NOMO-1 (cell line): ENCODE data around the gene KAZN.
A peak's percentile ranks its signal among the peaks of the same experiment; 100 is the strongest.
"Not testable (repeated sequence)": the region's sequence is repeated elsewhere in the genome, so short reads cannot be mapped to it uniquely, and the experiment has no call there.

Experiments
- DNase-seq, 2 experiments: peaks; one replicate each; lab custom pipeline; 2025; ENCODE audit not compliant: unreplicated experiment in 2 of 2; lab: John Stamatoyannopoulos, UW

The KAZN gene

GRCh38 chr1:15039017-15039648 lies 440.6 kb downstream of the KAZN start:
- DNase-seq: no peak

- no peak for DNase-seq
These were observed 441.4 kb downstream of the KAZN start for GRCh38 chr1:15039901-15040300.

- not testable (repeated sequence) for DNase-seq
These were observed 442.2 kb downstream of the KAZN start for GRCh38 chr1:15040685-15041084.

DNA sequence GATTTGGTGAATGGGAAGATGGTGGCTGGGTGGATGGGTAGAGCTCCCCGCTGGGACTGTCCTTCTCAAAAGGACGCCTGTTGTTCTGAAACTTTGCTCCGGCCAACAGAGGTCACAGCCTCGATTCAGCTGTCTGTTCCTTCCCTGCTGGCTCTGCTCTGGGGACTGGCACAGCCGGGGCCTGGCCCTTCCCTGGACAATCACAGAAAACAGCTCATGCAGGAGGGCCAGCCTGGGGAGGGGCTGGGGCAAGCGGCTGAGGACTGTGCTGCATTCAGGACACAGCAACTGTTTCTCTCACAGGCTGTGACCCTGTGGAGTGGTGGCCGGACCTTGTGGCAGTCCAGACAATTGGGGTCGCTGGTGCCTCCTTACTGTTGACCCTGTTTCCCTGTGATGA lies 444.4 kb downstream of the KAZN start:
- no peak for DNase-seq

DNA sequence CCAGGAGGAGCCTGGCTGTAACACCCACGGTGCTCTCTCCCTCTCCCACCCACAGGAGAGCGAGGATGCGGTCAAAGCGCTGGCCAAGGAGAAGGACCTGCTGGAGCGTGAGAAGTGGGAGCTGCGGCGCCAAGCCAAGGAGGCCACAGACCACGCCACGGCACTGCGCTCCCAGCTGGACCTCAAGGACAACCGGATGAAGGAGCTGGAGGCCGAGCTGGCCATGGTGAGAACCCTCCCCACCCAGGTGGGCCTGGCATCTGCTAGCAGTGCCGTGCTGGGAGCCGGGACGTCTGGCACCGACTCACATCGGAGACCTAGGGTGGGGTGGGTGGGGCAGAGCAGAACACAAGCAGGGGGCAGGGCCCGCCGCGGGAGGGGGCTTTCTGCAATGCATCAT lies 445.4 kb downstream of the KAZN start:
- no peak for DNase-seq

DNA sequence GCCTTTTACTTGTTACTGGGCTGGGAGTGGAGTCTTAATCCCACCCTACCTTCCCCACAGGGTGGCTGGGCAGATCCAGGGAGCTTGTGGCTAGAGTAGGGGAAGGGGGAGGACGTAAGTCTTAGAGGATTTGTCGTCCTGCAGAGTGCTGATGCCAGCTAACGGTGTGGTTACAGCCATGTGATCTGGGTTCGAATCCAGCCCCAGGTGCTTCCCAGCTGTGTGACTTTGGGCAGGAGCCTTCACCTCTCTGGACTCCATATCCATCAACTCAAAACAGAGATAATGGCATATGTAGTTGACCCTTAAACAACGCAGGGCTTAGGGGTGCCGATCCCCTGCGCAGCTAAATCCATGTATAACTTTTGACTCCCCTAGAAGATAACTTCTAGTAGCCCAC lies 446.6 kb downstream of the KAZN start:
- no peak for DNase-seq

DNA sequence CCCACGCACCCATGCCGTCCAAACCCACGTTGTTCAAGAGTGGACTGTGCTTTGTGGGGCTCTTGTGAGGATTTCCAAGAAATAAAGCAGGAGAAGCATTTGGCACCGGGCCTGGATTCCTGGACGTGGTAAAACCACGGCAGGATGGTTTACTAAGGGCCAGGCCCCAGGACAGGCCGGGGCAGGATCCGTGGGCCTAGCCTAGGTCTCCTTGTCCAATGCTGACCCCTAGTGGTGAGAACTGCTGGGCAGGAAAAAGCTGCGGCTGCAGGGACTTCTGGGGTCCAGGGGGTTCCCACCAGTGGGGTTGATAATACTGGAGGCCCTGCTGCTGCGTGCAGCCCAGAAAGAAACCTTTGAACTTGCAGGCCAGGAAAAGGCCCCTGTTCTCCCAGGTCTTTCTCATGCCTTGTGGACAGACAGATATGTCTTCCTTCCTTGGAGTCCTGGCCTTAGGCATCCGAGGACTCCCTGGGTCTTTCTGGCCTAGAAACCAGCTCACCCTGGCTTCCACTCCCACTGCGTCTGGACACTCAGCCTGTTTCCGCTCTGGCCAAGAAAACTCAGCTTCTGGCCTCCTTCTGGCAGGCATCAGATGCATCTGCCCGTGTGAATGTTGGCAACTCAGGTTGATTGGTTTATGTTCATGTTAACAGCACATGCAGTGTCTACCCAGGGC lies 448.1 kb downstream of the KAZN start:
- DNase-seq: peak in 1 of 2 experiments; percentile 25

GRCh38 chr1:15047237-15047636 lies 448.8 kb downstream of the KAZN start:
- no peak for DNase-seq

- DNase-seq: no peak
These were observed 450.0 kb downstream of the KAZN start for GRCh38 chr1:15048437-15048980.

DNA sequence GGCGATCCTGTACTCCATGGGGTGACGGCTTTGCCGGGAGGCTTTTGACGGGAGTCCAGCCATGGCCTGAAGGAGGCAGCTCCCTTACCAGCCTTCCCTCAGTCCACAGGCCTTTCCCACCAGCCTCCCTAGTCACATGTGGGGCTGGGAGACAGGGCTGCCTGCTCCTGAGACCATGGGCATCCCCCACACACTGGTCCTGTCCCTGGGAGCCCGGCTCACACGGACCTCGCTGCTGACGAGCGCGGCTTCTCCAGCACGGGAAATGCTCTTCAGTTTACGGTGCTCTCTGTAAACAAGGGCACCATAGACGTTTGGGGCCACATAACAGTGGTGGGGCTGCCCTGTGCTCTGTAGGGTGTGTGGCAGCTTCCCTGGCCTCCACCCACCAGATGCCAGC lies 450.6 kb downstream of the KAZN start:
- no peak for DNase-seq

GRCh38 chr1:15051882-15052528 lies 453.5 kb downstream of the KAZN start:
- no peak for DNase-seq

GRCh38 chr1:15053153-15053552 lies 454.7 kb downstream of the KAZN start:
- DNase-seq: no peak

DNA sequence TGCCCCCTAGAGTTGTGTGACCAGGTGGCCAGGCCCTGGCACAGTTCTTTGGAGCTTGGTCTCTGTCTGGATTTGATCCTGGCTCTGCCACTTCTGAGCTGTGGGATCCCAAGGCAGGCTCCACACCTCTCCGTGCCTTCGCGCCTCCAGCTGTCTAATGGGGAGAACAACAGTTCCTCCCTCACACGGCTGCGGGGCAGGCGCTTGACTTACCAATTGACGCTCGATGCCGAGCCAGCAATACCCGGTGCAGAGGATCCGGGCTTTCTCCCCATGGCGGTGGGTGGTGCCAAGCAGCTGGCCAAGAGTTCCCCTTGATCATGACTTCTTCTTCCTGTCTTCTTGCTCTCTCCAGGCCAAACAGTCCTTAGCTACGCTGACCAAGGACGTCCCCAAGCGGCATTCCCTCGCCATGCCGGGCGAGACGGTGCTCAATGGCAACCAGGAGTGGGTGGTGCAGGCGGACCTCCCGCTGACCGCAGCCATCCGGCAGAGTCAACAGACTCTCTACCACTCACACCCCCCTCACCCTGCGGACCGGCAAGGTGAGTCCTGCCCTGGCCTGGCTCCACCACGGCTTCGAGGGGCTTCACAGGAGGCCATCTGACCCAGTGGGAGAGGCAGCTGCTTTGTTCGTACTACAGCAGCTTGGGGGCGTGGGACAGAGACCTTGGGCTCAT lies 457.4 kb downstream of the KAZN start:
- no peak for DNase-seq

- DNase-seq: no peak
These were observed 458.2 kb downstream of the KAZN start for GRCh38 chr1:15056515-15057285.

DNA sequence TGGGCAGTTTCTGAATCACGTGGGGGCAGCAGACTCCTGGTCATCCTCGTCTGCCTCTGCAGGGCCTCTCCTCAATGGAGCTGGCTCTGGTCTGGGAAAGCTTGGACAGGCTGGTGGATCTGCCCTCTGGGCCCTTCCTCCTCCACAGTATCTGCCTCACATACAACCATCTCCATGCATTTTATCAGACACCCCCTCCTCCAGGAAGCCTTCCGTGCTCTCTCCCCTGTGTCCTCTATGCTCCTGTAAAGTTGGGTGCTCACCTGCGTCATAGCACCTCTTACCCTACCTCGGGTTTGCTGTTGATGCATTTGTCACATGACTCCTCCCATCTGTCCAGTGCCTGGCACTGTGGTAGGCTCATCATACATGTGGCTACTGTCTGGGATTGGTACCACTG lies 459.3 kb downstream of the KAZN start:
- no peak for DNase-seq

- no peak for DNase-seq
These were observed 459.8 kb downstream of the KAZN start for GRCh38 chr1:15058261-15058660.

- no peak for DNase-seq
These were observed 461.6 kb downstream of the KAZN start for GRCh38 chr1:15060104-15060503.

DNA sequence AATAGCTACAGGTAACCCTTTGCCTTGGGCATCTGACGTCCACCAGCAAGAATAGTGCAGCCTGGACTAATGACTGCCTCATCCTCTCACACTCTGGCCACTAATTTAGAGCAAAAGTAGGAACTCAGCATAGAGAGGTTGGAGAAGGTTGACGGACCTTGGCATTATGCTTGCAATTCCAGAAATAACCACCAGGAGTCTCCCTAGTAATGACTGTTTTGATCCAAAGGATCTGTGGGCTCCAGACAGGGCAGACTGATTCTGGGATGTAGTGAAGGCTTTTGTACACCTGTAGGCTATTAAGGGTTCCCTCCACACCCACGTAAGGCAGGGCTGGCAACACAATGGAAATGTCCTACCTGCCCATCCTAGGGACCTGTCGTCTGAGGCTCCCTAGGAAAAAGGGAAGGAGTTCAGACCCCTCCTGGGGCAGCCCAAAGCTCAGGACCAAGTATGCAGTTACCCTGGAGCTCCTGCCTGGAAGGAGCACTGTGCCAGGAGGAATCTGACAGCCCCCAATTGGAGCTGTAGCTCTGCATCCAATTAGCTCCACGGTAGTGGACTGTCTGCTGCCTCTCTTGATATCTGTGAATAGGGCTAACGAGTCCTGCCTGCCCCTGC lies 464.1 kb downstream of the KAZN start:
- DNase-seq: no peak

- DNase-seq: no peak
These were observed 464.9 kb downstream of the KAZN start for GRCh38 chr1:15063346-15063745.

GRCh38 chr1:15063783-15064182 lies 465.3 kb downstream of the KAZN start:
- no peak for DNase-seq
